ENCODE measurements around the gene IVD.

Gene IVD

GRCh38 chr15:40443846-40444245, 38.3 kb downstream of the IVD start:
- H3K4me3 ChIP-seq (ENCODE audit: low read depth, low read length), result no peak overlapping the region
- DNase-seq (ENCODE audit: low read depth), result no peak
- no peak for TF ChIP-seq CTCF (conservative IDR thresholded peaks at IDR 0.05; ENCODE audit: low read depth, low read length)

GRCh38 chr15:40444736-40445135, 39.1 kb downstream of the IVD start:
- H3K4me3 ChIP-seq (ENCODE audit: low read depth, low read length), result no peak overlapping the region
- TF ChIP-seq CTCF (conservative IDR thresholded peaks at IDR 0.05; ENCODE audit: low read depth, low read length), result no peak
- DNase-seq (ENCODE audit: low read depth), result no peak

GRCh38 chr15:40445421-40445922, 39.9 kb downstream of the IVD start:
- DNase-seq (ENCODE audit: low read depth), result peak; percentile 59
- H3K4me3 ChIP-seq (ENCODE audit: low read depth, low read length), result no peak overlapping the region
- no peak for TF ChIP-seq CTCF (conservative IDR thresholded peaks at IDR 0.05; ENCODE audit: low read depth, low read length)

DNA sequence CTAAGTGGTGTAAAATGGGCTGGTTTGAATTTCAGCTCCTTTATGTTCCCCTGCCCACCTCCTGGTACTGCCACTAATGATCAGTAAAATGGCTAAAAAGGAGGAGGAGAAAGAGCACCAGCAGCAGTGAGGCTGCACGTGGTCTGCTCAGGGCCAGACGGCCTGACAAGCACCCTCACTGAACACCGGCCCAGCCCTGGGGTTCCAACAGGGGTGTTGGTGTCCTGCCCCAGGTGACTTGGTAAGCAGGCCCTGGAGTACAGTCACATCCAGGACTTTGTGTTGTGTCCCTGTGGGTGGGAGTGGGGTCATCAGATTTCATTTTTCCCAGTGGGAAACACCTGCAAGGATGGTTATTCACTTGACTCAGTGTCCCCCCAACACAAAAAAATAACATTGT, 40.5 kb downstream of the IVD start:
- no peak for DNase-seq (ENCODE audit: low read depth)
- TF ChIP-seq CTCF (conservative IDR thresholded peaks at IDR 0.05; ENCODE audit: low read depth, low read length), result no peak
- H3K4me3 ChIP-seq (ENCODE audit: low read depth, low read length), result no peak overlapping the region

- DNase-seq (ENCODE audit: low read depth), result no peak
- TF ChIP-seq CTCF (conservative IDR thresholded peaks at IDR 0.05; ENCODE audit: low read depth, low read length), result no peak
- H3K4me3 ChIP-seq (ENCODE audit: low read depth, low read length), result no peak overlapping the region
These were observed 42.8 kb downstream of the IVD start for GRCh38 chr15:40448354-40448753.

DNA sequence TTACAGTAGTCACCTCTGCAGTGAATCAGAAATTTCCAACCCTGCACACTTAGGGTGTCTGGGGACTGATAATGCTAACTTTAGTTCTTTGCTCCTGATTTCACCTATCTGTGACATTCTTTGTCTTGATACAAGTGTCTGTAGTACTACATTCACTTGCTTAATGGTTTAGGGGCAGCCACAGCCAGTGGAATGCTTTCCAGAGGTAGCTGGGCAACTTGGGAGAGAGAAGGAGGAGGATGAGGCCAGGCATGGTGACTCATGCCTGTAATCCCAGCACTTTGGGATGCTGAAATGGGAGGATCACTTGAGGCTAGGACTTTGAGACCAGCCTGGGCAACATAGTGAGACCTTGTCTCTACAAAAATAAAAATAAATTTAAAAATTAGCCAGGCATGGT, 43.7 kb downstream of the IVD start:
- no peak for DNase-seq (ENCODE audit: low read depth)
- H3K4me3 ChIP-seq (ENCODE audit: low read depth, low read length), result no peak overlapping the region
- no peak for TF ChIP-seq CTCF (conservative IDR thresholded peaks at IDR 0.05; ENCODE audit: low read depth, low read length)

GRCh38 chr15:40450047-40450446, 44.5 kb downstream of the IVD start:
- TF ChIP-seq CTCF (conservative IDR thresholded peaks at IDR 0.05; ENCODE audit: low read depth, low read length), result no peak

More at GRCh38 chr15:40450047-40450446, 44.5 kb downstream of the IVD start:
- DNase-seq (ENCODE audit: low read depth), result no peak
- no peak overlapping the region for H3K4me3 ChIP-seq (ENCODE audit: low read depth, low read length)
